Measurements from ENCODE around the gene PIK3C2G. TPM values are rescaled to one million over a fixed set of nuclear protein-coding genes. Genes with fewer than 3 reads are reported as not detected.

Gene PIK3C2G
- total RNA-seq, 4 donors from 2014 or later = 0.10 to 0.88 (median 0.40) TPM; not detected in 1

- intact Hi-C loops (cut with DNase I) = no loop called here
- TF ChIP-seq CTCF (IDR thresholded peaks at IDR 0.05) (no peak), POLR2A (IDR thresholded peaks at IDR 0.05) (no peak)
- H3K27ac ChIP-seq = no peak overlapping the region
- no peak for DNase-seq
- WGBS, 2 donors = 87 to 95% methylated on average over 1 of the region's 1 CpG
- no peaks in the 10 kb centered on the region for H3K36me3 ChIP-seq
- no peaks in the 10 kb centered on the region for H3K27me3 ChIP-seq
- no peaks in the 10 kb centered on the region for H3K4me1 ChIP-seq
- H3K4me3 ChIP-seq (replicated peaks in 1 of 3) = no peak overlapping the region
- H3K9me3 ChIP-seq = no peaks in the 10 kb centered on the region
These were observed 21.8 kb upstream of the PIK3C2G start for GRCh38 chr12:18239526-18239925.

- 71 to 77% methylated on average over 7 of the region's 7 CpGs for WGBS, 2 donors
These were observed 18.8 kb upstream of the PIK3C2G start for GRCh38 chr12:18242380-18243089.

GRCh38 chr12:18243238-18243637 lies 18.1 kb upstream of the PIK3C2G start:
- H3K9me3 ChIP-seq = no peaks in the 10 kb centered on the region
- TF ChIP-seq POLR2A (IDR thresholded peaks at IDR 0.05) (no peak), CTCF (IDR thresholded peaks at IDR 0.05) (no peak)
- intact Hi-C loops (cut with DNase I) = no loop called here
- H3K27me3 ChIP-seq = no peaks in the 10 kb centered on the region
- no peak overlapping the region for H3K27ac ChIP-seq
- no peaks in the 10 kb centered on the region for H3K36me3 ChIP-seq
- DNase-seq = no peak
- H3K4me3 ChIP-seq (replicated peaks in 1 of 3) = no peak overlapping the region
- H3K4me1 ChIP-seq = no peaks in the 10 kb centered on the region

More at GRCh38 chr12:18242380-18243089, 18.8 kb upstream of the PIK3C2G start:
- intact Hi-C loops (cut with DNase I) = no loop called here
- H3K4me1 ChIP-seq = no peaks in the 10 kb centered on the region
- DNase-seq = no peak
- H3K27ac ChIP-seq = no peak overlapping the region
- TF ChIP-seq CTCF (IDR thresholded peaks at IDR 0.05) = no peak
- no peak for TF ChIP-seq POLR2A (IDR thresholded peaks at IDR 0.05)
- no peaks in the 10 kb centered on the region for H3K9me3 ChIP-seq
- no peaks in the 10 kb centered on the region for H3K27me3 ChIP-seq
- no peaks in the 10 kb centered on the region for H3K36me3 ChIP-seq
- H3K4me3 ChIP-seq (replicated peaks in 1 of 3) = no peak overlapping the region

- TF ChIP-seq CTCF (IDR thresholded peaks at IDR 0.05) = no peak
- TF ChIP-seq POLR2A (IDR thresholded peaks at IDR 0.05) = no peak
- WGBS, 2 donors = 81 to 83% methylated on average over 1 of the region's 1 CpG
- H3K36me3 ChIP-seq = no peaks in the 10 kb centered on the region
- H3K4me3 ChIP-seq (replicated peaks in 1 of 3) = no peak overlapping the region
- H3K27ac ChIP-seq = no peak overlapping the region
- no peak for DNase-seq
- no peaks in the 10 kb centered on the region for H3K27me3 ChIP-seq
- no peaks in the 10 kb centered on the region for H3K9me3 ChIP-seq
- intact Hi-C loops (cut with DNase I) = no loop called here
- H3K4me1 ChIP-seq = no peaks in the 10 kb centered on the region
These were observed 15.3 kb upstream of the PIK3C2G start for GRCh38 chr12:18246066-18246465.

- H3K9me3 ChIP-seq = no peaks in the 10 kb centered on the region
- H3K36me3 ChIP-seq = no peaks in the 10 kb centered on the region
- no peak for DNase-seq
- no peak overlapping the region for H3K27ac ChIP-seq
- TF ChIP-seq CTCF (IDR thresholded peaks at IDR 0.05) (peak in 4 of 6 experiments; percentile 27 to 65 (median 53)), POLR2A (IDR thresholded peaks at IDR 0.05) (no peak)
- H3K4me3 ChIP-seq (replicated peaks in 1 of 3) = no peak overlapping the region
- intact Hi-C loops (cut with DNase I) = no loop called here
- no peaks in the 10 kb centered on the region for H3K27me3 ChIP-seq
- H3K4me1 ChIP-seq = no peaks in the 10 kb centered on the region
- 20% methylated on average over 6 of the region's 6 CpGs for WGBS, 2 donors
These were observed 10.9 kb upstream of the PIK3C2G start for GRCh38 chr12:18250313-18250916.

Data from thyroid gland (tissue), 4 donors.